Central memory CD4-positive, alpha-beta T cell (primary cell): Measurements from ENCODE around the gene CLEC3B.
"Not testable (repeated sequence)": the region's sequence is repeated elsewhere in the genome, so short reads cannot be mapped to it uniquely, and the experiment has no call there.

Experiments
- DNase-seq: peaks from one replicate; pipeline ENCODE4 v3.0.0; 2022
- total RNA-seq, 3 experiments: gene quantifications; one replicate each; lab custom pipeline; 2026; lab: John Stamatoyannopoulos, UW

Gene CLEC3B
- 0 to 0.07 (median 0) reads per million in 3 experiments for total RNA-seq

GRCh38 chr3:45026038-45026437 is at the start of gene CLEC3B:
CLEC3B (plus strand) TSS chr3:45026303; CDS start chr3:45026363, 60 bp downstream.
- no peak for DNase-seq

- no peak for DNase-seq
Measured at GRCh38 chr3:44981220-44981619, 44.9 kb upstream of the CLEC3B start.

GRCh38 chr3:44981751-44982150 is 44.4 kb upstream of the CLEC3B start:
- DNase-seq = peak; percentile 29

GRCh38 chr3:44982817-44983216 is 43.3 kb upstream of the CLEC3B start:
- DNase-seq = no peak

GRCh38 chr3:44983484-44983941 is 42.6 kb upstream of the CLEC3B start:
- DNase-seq = no peak

GRCh38 chr3:44984335-44984734 is 41.8 kb upstream of the CLEC3B start:
- DNase-seq = no peak

GRCh38 chr3:44986330-44986729 is 39.8 kb upstream of the CLEC3B start:
- not testable (repeated sequence) for DNase-seq

- no peak for DNase-seq
Measured at GRCh38 chr3:44987332-44987731, 38.8 kb upstream of the CLEC3B start.

GRCh38 chr3:44988073-44988472 is 38.0 kb upstream of the CLEC3B start:
- no peak for DNase-seq

GRCh38 chr3:44989141-44989540 is 37.0 kb upstream of the CLEC3B start:
- no peak for DNase-seq

GRCh38 chr3:44989636-44990373 is 36.3 kb upstream of the CLEC3B start:
- no peak for DNase-seq

GRCh38 chr3:44991326-44991725 is 34.8 kb upstream of the CLEC3B start:
- DNase-seq = peak; percentile 23

- no peak for DNase-seq
Measured at GRCh38 chr3:44992555-44993470, 33.3 kb upstream of the CLEC3B start.

GRCh38 chr3:44993471-44994205 is 32.5 kb upstream of the CLEC3B start:
- no peak for DNase-seq

GRCh38 chr3:44995142-44995770 is 30.8 kb upstream of the CLEC3B start:
- no peak for DNase-seq

- DNase-seq = no peak
Measured at GRCh38 chr3:44996556-44996969, 29.5 kb upstream of the CLEC3B start.

- DNase-seq = no peak
Measured at GRCh38 chr3:44999782-45000181, 26.3 kb upstream of the CLEC3B start.

- DNase-seq = no peak
Measured at GRCh38 chr3:45000823-45001222, 25.3 kb upstream of the CLEC3B start.

- DNase-seq = no peak
Measured at GRCh38 chr3:45001738-45002137, 24.4 kb upstream of the CLEC3B start.

GRCh38 chr3:45002139-45002660 is 23.9 kb upstream of the CLEC3B start:
- DNase-seq = no peak

- DNase-seq = no peak
Measured at GRCh38 chr3:45002720-45003119, 23.4 kb upstream of the CLEC3B start.

GRCh38 chr3:45003406-45003805 is 22.7 kb upstream of the CLEC3B start:
- no peak for DNase-seq
